Fibroblast of gingiva (primary cell): ENCODE data around the gene VAT1L.
A peak's percentile ranks its signal among the peaks of the same experiment; 100 is the strongest.
"Not testable (repeated sequence)": the region's sequence is repeated elsewhere in the genome, so short reads cannot be mapped to it uniquely, and the experiment has no call there.

Source experiments
- DNase-seq: peaks from one replicate; pipeline ENCODE4 v3.0.0-alpha.2; 2011; ENCODE audit warnings: low read depth

The VAT1L gene

DNA sequence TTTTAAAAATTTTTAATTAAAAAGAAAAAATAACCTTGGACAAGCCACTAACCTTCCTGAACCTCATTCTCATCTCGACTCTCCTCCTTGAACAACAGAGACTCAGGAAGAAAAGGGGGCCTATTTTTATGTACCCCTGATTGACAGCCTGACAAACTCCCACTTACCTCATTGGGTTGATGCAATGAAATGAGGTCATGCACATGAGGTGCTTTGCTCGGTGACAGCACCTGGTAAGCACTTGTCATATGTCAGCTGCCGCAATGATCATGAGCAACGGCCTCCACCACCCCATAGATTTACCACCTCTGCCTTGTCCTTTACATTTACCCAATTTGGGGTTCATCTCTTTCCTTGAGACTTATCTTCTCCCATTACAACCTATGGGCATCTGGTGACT lies 167.9 kb downstream of the VAT1L start:
- DNase-seq, result no peak

DNA sequence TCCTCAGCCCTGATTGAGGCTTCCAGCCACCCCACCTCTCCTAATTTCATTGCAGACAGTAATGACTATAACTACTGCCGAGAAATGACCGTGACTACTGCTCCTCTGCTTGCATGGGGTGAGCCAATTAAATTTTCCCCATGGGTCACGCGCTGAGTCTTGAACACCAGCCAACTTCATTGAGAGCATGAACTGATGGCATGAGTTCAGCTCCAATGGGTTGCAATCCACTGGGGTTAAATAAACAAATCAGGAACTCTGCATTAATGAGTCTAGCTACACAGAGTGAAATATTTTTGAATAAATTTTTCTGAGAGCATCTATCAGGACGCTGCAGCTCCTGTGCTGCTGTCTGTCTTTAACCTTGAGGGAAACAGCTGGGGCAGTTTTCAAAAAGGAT lies 172.4 kb downstream of the VAT1L start:
- no peak for DNase-seq

DNA sequence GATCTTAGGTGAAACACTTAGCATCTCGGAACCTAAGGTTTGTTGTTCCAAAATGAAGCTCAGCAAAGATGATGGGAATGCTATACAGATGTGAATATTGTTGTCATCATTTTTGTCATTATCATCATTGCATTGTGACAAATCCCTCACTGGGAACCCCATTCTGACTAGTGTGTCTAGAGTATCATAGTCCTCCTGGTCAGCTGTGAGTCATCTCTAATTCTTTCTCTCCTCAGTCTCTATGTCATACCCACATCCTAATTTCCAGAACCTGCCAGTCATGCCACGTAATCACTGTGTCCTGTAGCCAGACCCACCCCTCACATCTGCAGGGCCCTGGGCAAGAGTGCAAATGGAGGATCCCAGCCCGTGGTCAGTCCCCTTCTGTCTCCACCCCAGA lies 173.4 kb downstream of the VAT1L start:
- no peak for DNase-seq

DNA sequence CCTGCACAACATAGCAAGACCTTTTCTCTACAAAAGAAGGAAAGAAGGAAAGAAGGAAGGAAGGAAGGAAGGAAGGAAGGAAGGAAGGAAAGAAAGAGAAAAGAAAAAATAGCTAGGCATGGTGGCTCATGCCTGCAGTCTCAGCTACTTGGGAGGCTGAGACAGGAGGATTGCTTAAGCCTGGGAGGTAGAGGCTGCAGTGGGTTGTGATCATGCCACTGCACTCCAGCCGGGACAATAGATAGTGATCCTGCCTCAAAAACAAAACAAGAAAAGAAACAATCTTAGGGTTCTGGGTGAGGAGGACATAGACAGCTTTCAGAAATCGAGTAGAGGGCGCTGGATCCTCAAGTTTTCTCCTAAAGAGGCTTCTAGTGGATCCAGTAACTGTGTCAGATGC lies 174.3 kb downstream of the VAT1L start:
- DNase-seq, result no peak

DNA sequence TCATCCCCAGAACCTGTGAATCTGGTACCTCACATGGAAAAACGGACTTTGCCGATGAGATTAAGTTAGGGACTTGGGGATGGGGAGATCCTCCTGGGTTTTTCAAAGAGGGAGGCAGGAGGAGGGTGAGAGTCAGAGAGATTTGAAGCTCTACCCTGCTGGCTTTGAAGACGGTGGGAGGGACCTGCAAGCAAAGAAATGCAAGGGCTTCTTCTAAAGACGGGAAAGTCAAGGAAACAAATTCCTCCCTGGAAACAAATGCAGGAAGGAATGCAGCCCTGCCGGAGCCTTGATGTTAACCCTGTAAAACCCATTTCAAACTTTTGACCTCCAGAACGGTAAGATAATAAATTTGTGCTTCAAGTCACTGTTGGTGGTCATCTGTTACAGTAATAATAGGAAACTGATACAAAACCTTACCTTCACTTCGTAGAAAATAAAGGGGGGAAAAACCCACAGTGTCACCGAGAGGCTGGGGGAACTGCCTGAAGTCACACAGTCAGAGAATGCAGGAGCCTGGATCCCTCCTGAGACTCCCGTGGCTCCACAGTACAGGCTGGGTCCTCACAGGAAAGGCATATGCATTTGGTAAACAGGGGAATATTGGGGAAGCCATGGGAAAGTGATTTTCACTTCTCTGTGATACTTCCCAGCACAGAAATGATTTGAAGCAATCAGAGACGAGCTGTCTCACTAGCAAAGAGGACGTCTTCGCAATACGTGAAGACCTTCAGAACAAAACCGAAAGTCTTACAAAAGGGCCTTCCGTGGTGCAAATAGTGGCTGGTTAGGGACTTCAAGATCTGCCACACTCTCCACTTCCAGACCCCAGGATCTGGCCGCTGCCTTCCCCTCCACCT lies 175.1 kb downstream of the VAT1L start:
- DNase-seq, result no peak

DNA sequence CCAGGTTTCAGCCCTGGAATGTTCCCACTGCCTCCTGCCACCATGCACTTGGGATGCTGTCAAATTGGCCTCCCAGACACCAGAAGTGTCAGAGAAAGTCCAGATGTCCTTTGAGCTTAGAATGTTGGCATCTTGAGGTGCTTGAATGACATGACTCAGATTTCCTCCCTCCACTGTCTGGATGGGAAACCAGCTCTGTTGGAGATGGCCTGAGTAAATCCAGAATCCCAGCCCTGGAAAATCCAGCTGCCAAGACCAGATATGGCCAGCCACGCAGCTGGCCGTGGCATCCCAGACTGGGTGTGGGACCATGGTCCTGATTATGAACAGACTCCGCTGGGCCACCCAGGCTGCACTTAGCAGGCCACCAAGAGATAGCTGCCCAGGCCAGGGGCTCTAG lies 177.0 kb downstream of the VAT1L start:
- DNase-seq, result no peak

DNA sequence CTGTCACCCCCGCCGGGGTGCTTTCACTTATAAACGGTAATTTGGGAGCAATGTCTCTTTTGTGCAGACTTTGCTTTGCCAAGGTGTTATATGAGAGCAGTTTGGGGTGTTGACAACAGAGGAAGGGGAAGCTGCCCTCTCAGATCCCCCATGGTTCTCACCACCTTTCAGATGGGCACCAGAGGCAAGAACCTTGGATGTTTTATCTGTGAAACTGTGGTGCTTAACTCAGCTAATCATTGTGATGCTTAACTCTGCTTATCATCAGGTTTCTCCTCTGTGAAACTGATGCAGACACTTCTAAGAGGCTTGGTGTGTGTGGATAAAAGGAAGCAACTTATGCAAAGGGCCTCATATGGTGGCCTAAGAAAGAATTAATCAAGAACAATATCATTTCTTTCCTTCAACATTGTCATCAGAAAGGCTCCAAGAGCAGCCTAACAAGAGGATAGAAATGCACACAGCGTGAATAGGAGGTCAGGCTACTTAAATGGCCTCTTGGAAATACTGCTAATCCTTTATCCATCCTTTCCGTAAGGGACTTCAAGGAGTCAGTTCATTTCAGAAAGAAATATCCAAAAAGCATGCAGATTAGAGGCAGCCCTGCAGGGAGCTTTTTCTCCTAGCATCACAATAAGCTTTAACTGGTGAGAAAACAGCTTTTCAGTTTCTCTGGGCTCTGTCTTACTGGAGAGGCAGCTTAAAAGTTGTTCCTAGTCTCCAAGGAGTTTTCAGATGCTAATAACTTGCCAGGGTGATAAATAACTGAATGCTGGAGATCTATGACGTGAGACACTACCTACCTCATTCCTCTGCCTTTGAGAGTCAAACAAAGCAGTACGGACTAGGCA lies 178.9 kb downstream of the VAT1L start:
- no peak for DNase-seq

DNA sequence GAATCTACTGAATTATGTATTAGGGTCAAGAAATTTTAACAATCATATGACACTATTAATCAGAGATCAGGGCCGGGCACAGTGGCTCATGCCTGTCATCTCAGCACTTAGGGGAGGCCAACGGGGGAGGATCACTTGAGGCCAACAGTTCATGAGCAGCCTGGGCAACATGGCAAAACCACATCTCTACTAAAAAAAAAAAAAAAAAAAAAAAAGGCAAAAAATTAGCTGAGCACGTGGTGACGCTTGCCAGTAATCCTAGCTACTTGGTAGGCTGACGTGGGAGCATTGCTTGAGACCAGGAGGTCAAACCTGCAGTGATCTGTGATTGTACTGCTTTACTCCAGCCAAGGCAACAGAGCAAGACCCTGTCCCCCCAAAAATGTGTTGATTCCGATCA lies 181.5 kb downstream of the VAT1L start:
- DNase-seq, result no peak

DNA sequence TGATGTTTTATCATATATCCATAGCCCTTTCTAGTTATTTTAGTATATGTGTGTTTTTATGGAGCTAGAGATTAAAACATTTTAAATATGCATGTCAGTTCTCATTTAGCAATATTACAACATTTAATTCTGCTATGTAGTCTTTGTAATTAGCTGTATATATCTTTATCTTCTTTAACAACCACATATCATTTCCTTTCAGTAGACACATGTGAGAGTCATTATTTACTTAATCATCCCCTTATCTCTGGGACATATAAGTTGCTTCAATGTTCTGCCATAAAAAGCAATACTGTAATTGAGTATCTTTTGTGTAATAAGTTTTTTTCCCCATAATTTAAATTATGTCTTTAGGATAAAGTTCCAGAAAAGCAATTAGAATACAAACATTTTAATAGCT lies 182.0 kb downstream of the VAT1L start:
- no peak for DNase-seq

DNA sequence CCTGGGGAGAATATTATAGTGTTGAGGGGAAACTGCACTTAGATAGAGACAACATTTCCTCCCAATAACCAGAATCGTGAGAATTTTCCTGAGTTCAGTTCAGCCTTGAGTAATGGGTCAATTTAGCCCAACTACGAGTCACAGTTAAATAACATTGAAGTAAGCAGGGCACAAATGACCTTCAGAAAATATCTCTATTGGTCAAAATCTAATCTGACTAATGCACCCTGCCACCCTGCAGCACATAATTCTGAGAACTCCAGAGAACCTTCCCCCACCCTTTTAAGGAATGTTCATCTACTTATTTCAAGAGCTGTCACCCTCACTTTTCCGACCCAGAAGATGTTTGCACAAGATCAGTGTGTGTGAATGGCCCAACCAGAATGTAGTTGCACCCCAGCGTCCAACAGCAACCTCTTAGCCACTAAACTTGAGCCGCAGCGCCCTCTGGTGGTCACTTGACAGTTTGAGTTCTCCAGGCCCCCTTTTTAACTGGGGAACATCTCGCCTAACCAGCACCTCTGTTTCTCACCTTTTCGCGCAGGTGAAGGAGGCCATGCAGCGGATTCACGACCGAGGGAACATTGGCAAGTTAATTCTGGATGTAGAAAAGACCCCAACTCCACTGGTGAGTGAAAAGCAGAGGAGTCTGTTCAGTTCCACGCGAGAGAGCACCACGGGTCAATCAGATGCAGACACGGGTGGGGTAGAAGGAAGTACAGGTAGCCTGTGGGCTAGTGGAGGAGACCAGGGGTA lies 183.1 kb downstream of the VAT1L start:
- peak; percentile 34 for DNase-seq

DNA sequence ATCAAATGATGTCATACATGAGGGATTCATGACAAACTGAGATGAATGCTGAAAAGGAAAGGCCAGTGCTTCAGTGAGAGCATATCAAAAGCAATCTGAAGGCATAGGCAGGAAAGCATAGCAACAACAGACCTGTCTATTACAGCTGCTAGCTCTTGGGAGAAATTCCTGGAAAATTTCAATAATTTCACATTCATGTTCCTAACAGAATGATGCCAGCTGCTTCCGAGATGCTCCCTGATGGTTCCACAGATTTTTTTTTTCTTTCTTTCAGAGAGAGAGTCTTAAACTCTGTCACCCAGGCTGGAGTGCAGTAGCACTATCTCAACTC lies 183.7 kb downstream of the VAT1L start:
- DNase-seq, result no peak

DNA sequence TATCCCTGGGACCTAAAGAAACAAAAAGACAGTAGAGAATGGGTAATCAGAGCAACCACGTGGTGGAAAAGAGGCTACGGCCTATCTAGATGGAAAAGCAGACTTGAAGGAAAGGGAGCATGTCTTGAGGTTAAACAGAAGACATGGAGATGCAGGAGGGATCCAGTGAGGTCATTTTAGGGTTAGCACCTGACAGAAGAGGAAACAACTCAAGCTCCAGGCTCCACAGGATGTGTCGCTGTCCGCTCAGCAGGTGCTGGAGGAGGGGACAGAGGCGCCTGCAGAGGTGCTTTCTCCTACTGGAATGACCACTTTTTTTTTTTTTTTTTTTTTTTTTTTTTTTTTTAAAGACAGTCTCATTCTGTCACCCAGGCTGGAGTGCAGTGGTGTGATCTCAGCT lies 186.5 kb downstream of the VAT1L start:
- no peak for DNase-seq

DNA sequence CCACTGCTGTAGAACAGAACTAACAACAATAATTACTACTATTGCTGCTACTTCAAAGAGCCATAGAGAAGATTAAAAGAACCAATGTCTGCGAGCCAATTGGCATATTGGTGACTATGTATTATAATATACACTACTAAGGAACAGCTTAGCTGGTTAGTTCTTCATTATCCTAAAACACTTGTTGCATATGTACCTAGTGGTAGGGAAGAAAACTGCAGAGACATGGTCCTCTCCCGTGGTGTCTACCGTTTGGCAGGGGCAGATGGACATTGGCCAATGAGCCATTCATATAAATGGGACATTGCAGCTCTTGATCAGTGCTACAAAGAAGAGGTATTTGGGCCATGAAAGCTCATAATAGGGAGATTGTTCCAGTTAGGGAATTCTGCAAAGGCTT lies 187.6 kb downstream of the VAT1L start:
- DNase-seq, result no peak

DNA sequence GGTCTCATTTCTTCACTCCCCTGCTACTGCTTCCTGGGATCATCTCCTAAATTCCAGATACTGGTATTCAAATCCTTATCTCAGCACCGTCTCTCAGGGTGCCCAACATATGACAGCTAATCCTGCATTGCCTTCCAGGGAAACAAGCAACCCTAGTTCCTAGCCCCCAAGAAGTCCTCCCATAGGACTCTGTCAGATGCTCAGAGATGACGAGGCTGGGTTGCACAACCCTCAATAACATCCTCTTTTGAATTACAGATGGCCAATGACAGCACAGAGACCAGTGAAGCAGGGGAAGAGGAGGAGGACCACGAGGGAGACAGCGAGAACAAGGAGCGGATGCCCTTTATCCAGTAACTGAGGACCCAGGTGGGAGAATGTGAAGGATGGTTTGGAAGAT lies 189.0 kb downstream of the VAT1L start:
- DNase-seq, result no peak

DNA sequence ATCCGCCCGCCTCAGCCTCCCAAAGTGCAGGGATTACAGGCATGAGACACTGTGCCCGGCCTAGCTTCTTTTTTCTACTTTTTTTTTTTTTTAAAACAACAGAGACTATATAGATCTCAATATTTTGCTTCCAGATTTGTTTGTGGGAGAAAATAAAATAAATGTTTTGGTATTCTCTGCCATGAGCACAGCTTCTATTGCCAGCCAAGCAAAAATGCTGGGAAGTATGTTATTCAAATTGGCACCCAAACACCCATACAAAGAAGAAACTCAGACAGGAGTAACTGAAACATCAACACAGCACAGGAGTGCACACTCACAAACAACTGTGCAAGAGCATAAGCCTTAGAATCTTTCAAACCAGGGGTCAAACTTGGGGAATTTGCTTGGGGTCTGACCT lies 196.7 kb downstream of the VAT1L start:
- no peak for DNase-seq

DNA sequence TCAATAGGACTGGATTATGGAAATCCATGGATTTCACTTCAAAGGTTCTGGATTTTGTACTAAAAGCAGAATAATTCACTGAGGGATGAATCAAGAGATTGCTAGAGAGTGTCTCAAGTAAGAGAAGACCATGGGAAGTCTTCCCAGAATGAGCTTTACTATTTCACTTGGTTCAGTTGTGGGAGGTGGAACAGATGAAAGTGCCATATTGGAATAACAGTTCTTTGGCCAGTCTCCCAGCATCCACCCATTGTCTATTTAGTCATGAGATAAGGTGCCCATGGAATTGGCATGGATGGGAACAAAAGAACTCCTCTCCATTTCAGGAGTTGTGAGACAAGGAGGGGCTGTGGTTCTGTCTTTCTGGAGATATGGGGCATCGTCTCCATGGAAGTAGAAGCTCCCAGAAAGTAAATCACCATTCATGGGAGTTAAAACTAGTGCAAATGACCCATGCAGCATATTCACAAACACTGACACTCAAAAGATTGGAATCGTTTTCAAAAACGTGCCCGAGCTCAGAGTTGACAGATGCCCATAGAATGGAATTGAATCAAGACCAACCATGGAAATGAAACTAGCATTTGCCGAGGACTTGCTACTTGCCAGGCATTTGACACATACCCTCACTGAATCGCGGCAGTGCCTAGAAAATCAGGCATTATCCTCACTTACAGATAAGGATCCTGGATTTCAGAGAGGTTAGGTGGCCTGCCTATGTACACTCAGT lies 197.8 kb downstream of the VAT1L start:
- DNase-seq, result no peak

DNA sequence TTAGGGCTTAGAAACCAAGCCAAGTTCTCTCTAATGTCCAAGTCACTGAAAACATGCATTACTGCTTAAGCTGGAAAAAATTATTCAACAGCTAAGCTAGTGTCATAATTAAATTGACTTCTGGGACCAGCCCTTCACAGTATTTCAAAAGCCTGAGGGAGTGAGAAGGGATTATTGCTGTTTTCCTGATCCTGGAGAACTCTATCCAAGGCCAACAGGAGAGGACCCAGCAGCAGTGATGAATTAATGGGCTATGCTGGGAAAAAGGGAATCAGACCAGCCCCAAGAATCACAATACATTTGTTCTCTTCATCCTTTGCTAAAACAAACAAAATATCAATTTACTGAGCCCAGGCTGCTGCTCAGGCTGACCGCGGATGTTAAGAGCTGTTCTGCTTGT lies 199.4 kb downstream of the VAT1L start:
- DNase-seq, result no peak

DNA sequence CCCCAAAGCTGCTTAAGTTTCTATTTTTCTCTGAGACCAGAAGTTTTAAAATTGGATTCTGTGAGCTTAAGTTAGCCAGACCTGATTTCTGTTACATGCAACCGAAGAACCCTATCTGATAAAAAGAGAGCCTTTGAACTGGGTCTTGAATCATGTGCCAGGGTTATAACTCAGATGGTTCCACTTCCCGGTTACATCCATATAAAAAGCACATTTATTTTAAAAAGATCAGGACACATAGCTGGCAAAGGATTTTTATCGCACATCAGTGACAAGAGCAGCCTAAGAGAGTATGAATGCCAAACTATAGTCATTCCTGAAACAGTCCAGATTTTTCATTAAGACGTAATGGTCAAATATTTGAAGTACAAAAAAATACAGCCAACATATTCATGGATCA lies 201.5 kb downstream of the VAT1L start:
- no peak for DNase-seq

DNA sequence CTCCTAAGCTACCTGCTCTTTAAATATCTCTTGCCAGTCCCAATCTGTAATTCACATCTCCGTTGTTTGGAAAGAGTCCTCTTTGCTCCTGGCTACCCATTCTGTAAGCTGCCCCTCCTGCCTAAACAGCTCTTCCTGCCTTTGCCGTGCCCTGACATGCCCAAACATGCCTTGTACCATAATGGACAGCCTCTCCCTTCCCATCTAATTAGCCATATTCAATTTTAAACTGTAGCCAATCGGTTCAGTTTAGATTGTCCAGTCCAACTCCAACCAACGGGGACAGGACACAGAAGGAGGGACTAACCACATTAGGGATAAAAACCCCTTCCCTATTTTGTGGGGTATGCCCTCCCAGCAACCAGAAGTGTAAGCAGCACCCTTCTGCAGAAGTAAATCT lies 203.3 kb downstream of the VAT1L start:
- no peak for DNase-seq

DNA sequence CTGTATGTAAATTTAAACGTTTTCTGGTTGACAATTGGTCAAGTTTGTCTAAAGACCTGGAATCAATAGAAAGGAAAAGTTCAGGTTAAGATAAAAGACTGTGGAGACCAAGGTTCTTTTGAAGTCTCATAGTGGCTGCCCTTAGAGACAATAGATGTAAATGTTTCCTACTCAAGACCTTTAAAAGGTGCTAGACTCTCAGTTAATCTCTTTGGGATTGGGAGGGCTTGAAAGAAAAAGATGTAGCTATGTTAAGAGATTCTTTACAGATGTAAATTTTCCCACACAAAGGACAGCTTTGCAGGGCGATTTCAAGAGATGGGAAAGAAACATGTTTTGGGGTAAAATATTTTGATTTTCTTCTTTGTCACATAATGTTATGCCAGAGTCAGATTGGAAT lies 204.0 kb downstream of the VAT1L start:
- DNase-seq, result not testable (repeated sequence)

DNA sequence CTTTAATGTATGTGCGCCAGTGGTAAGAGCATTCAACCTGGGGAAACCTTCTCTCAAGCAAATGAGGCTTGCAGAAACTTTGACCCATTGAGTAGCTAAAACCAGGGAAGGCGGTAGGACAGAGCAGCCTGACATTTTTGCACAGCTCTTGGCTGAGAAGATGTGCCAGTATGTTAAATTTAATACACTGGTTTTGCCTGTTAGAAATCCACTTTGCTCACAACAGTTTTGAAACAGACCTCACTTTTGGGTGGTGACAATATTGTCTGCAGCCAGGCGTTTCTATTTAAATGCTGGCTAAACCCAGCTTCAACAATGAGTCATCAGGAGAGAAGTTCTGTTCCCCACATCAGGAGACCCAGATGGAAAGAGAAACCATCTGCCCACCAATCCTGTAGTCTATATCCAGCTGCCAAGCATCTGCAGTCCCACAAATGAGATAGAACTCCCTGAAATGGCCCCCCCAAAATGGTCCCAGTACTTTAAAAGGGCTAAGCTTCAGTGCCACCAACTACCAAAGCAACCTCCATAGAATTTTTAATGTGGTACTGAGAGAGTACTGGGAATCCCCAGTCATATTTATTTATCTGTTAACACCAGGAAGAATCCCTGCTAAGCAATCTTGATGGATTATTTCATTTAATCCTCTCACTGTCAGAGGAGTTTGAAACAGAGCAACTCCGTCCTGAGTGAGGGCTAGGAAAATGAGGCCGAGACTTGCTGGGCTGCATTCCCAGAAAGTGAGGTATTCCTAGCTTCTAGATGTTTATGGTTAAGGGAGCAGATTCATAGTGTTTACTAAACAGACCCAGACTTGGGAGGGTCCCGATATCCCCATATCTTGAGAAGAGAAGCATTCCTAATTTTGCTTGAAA lies 205.0 kb downstream of the VAT1L start:
- no peak for DNase-seq
